H1 (cell line): ENCODE results near the gene VAT1L. TPM values are rescaled to one million over a fixed set of nuclear protein-coding genes. Genes with fewer than 3 reads are reported as not detected.

Experiments used
- CTCF ChIA-PET: fragments of 300-600 bp; sonication (Branson Sonifier 250); formaldehyde crosslinking; loops from one replicate; lab custom pipeline; 2021; ENCODE audit not compliant: partially characterized antibody; lab: Charles Lee
- POLR2A ChIA-PET: fragments of 300-600 bp; sonication (Branson Sonifier 250); formaldehyde crosslinking; loops from one replicate; lab custom pipeline; 2021; ENCODE audit warnings: inconsistent platforms; ENCODE audit not compliant: partially characterized antibody; lab: Charles Lee
- DNase-seq, 2 experiments: peaks; one replicate each; pipeline versions ENCODE4 v3.0.0 to v3.0.0-alpha.2; 2010 to 2022; ENCODE audit warnings: low spot score in 2 of 2, low read depth in 1 of 2, mixed read lengths in 1 of 2
- FAIRE-seq: peaks from 2 replicates; lab custom pipeline; 2011; peaks lifted over from hg19 to GRCh38; lab: Jason Lieb, UNC
- H2AFZ ChIP-seq: 2 replicates; pipeline ENCODE4 v1.8.1; 2012; ENCODE audit warnings: low read length, inconsistent platforms
- H2AK5ac ChIP-seq: 2 replicates; pipeline ENCODE4 v1.6.1; 2013; ENCODE audit warnings: low read depth, low read length
- H2BK120ac ChIP-seq: replicated peaks from 2 replicates; pipeline ENCODE3; 2013; ENCODE audit warnings: low read depth, low read length, inconsistent platforms
- H2BK12ac ChIP-seq: 2 replicates; pipeline ENCODE4 v1.6.1; 2013; ENCODE audit warnings: low read depth, low read length
- H2BK15ac ChIP-seq: 2 replicates; pipeline ENCODE4 v1.6.1; 2013; ENCODE audit warnings: low read length
- H2BK20ac ChIP-seq: 2 replicates; pipeline ENCODE4 v1.6.1; 2013; ENCODE audit warnings: low read length
- H2BK5ac ChIP-seq: 2 replicates; pipeline ENCODE4 v1.6.1; 2013; ENCODE audit warnings: low read depth, low read length
- H3K14ac ChIP-seq: 2 replicates; pipeline ENCODE4 v1.6.1; 2013; ENCODE audit warnings: inconsistent platforms; ENCODE audit not compliant: insufficient read length
- H3K18ac ChIP-seq: 2 replicates; pipeline ENCODE4 v1.6.1; 2013; ENCODE audit warnings: low read length; ENCODE audit errors: extremely low read depth
- H3K23ac ChIP-seq: 2 replicates; pipeline ENCODE4 v1.6.1; 2013; ENCODE audit warnings: inconsistent platforms; ENCODE audit not compliant: insufficient read length
- H3K23me2 ChIP-seq: 2 replicates; pipeline ENCODE4 v1.6.1; 2013; ENCODE audit warnings: low read depth, low read length
- H3K27ac ChIP-seq: 2 replicates; pipeline ENCODE4 v1.6.1; 2011; ENCODE audit warnings: low read depth, low read length, inconsistent platforms
- H3K27me3 ChIP-seq, 4 experiments: replicated peaks in 1 of 4; 1 replicate in 1 of 4; 2 replicates in 3 of 4; pipeline versions ENCODE4 v1.6.1 to v1.8.1; 2011 to 2013; ENCODE audit warnings: low read length in 3 of 4, mild to moderate bottlenecking in 3 of 4, inconsistent platforms in 2 of 4, mixed read lengths in 2 of 4, moderate library complexity in 1 of 4; ENCODE audit not compliant: control insufficient read depth in 3 of 4, insufficient read depth in 3 of 4; ENCODE audit errors: extremely low read depth in 1 of 4
- H3K36me3 ChIP-seq, 4 experiments: 2 replicates each; pipeline versions ENCODE4 v1.6.1 to v1.8.1; 2011 to 2013; ENCODE audit warnings: mild to moderate bottlenecking in 4 of 4, low read length in 3 of 4, moderate library complexity in 2 of 4, control low read depth in 1 of 4, inconsistent platforms in 1 of 4; ENCODE audit not compliant: insufficient read depth in 4 of 4, control insufficient read depth in 2 of 4
- H3K4ac ChIP-seq: replicated peaks from 2 replicates; pipeline ENCODE3; 2013; ENCODE audit warnings: low read length, low read depth, mixed read lengths, inconsistent platforms; ENCODE audit not compliant: insufficient read length
- H3K4me1 ChIP-seq, 4 experiments: replicated peaks in 1 of 4; 1 replicate in 1 of 4; 2 replicates in 3 of 4; pipeline versions ENCODE4 v1.6.1 to v1.8.1; 2011 to 2013; ENCODE audit warnings: low read length in 3 of 4, inconsistent platforms in 2 of 4, mixed read lengths in 1 of 4; ENCODE audit not compliant: insufficient read depth in 4 of 4, control insufficient read depth in 3 of 4
- H3K4me2 ChIP-seq, 2 experiments: 2 replicates each; pipeline versions ENCODE4 v1.6.1 to v1.8.1; 2011 to 2013; ENCODE audit warnings: low read depth in 2 of 2, low read length in 2 of 2, control low read depth in 1 of 2, inconsistent platforms in 1 of 2, mild to moderate bottlenecking in 1 of 2; ENCODE audit not compliant: insufficient read depth in 1 of 2
- H3K4me3 ChIP-seq, 4 experiments: fragments of 200-600, 300-600 bp in 1 of 4; sonication (generic), shearing (Covaris generic), sonication (Bioruptor Twin) in 1 of 4; 2 replicates each; pipeline versions ENCODE4 v1.5.1 to v1.8.1; 2011 to 2016; ENCODE audit warnings: low read length in 4 of 4, low read depth in 3 of 4, control low read depth in 2 of 4, inconsistent platforms in 2 of 4, mild to moderate bottlenecking in 2 of 4, mixed read lengths in 1 of 4, moderate library complexity in 1 of 4; ENCODE audit not compliant: insufficient read depth in 2 of 4; ENCODE audit errors: extremely low read depth in 1 of 4
- H3K56ac ChIP-seq: replicated peaks from 2 replicates; pipeline ENCODE3; 2013; ENCODE audit warnings: low read depth, mild to moderate bottlenecking, mixed read lengths, low read length, inconsistent platforms; ENCODE audit not compliant: insufficient read length
- H3K79me1 ChIP-seq: 2 replicates; pipeline ENCODE4 v1.6.1; 2013; ENCODE audit warnings: low read depth, low read length, control low read depth
- H3K79me2 ChIP-seq, 2 experiments: 2 replicates each; pipeline versions ENCODE4 v1.6.1 to v1.8.1; 2012 to 2013; ENCODE audit warnings: low read length in 2 of 2, mild to moderate bottlenecking in 2 of 2, inconsistent platforms in 1 of 2; ENCODE audit not compliant: insufficient read depth in 2 of 2, control insufficient read depth in 1 of 2
- H3K9ac ChIP-seq, 4 experiments: replicated peaks in 1 of 4; 1 replicate in 1 of 4; 2 replicates in 3 of 4; pipeline versions ENCODE4 v1.6.1 to v1.8.1; 2011 to 2013; ENCODE audit warnings: low read depth in 3 of 4, low read length in 3 of 4, control low read depth in 2 of 4, mild to moderate bottlenecking in 2 of 4, moderate library complexity in 2 of 4, inconsistent platforms in 1 of 4; ENCODE audit errors: extremely low read depth in 1 of 4
- H3K9me3 ChIP-seq, 2 experiments: 2 replicates each; pipeline versions ENCODE4 v1.6.1 to v1.8.1; 2012 to 2013; ENCODE audit warnings: mild to moderate bottlenecking in 2 of 2, moderate library complexity in 2 of 2, control low read depth in 1 of 2, inconsistent platforms in 1 of 2, low read depth in 1 of 2, low read length in 1 of 2, mixed read lengths in 1 of 2; ENCODE audit not compliant: insufficient read depth in 2 of 2
- H4K20me1 ChIP-seq, 2 experiments: replicated peaks in 1 of 2; 2 replicates each; pipeline versions ENCODE3 to v1.8.1; 2011 to 2013; ENCODE audit warnings: inconsistent platforms in 2 of 2, low read length in 2 of 2, mild to moderate bottlenecking in 1 of 2; ENCODE audit not compliant: insufficient read depth in 2 of 2, control insufficient read depth in 1 of 2
- H4K5ac ChIP-seq: 2 replicates; pipeline ENCODE4 v1.6.1; 2013; ENCODE audit warnings: low read length, low read depth, mixed read lengths, inconsistent platforms; ENCODE audit not compliant: insufficient read length
- H4K8ac ChIP-seq: 2 replicates; pipeline ENCODE4 v1.8.0; 2013; ENCODE audit warnings: mild to moderate bottlenecking, moderate library complexity, low read length, inconsistent platforms; ENCODE audit not compliant: insufficient read depth; ENCODE audit errors: extremely low read depth
- H4K91ac ChIP-seq: replicated peaks from 2 replicates; pipeline ENCODE3; 2013; ENCODE audit warnings: low read length, mixed read lengths, inconsistent platforms; ENCODE audit not compliant: insufficient read length
- HDAC2 ChIP-seq, 2 experiments: fragments of 300-600 bp in 1 of 2; sonication (generic) in 1 of 2; IDR thresholded peaks; 2 replicates each; pipeline ENCODE4 v1.6.1; 2011 to 2012; ENCODE audit warnings: low read depth in 2 of 2, low read length in 2 of 2, mild to moderate bottlenecking in 2 of 2, moderate library complexity in 2 of 2, borderline replicate concordance in 1 of 2, inconsistent platforms in 1 of 2
- KDM1A ChIP-seq: fragments of 200-600, 300-600 bp; sonication (generic); IDR thresholded peaks from 2 replicates; pipeline ENCODE4 v1.7.1; 2016; ENCODE audit warnings: mild to moderate bottlenecking, low read length, borderline replicate concordance
- SAP30 ChIP-seq: fragments of 300-600 bp; sonication (generic); IDR thresholded peaks from 2 replicates; pipeline ENCODE4 v1.7.1; 2012; ENCODE audit warnings: low read length, moderate library complexity, mild to moderate bottlenecking, inconsistent platforms; ENCODE audit not compliant: insufficient read depth, insufficient replicate concordance
- SP4 ChIP-seq: IDR thresholded peaks from 2 replicates; pipeline ENCODE4 v1.6.1; 2012; ENCODE audit warnings: low read length, inconsistent platforms
- TBP ChIP-seq: IDR thresholded peaks from 2 replicates; pipeline ENCODE4 v1.6.1; 2011; ENCODE audit warnings: low read depth, low read length, improper control_type of control experiment
- WGBS, 2 experiments: shearing (Covaris generic) in 1 of 2; methylation state at CpG; one replicate each; pipeline versions ENCODE4 v1.1.6 to v1.1.7; 2013 to 2015; ENCODE audit warnings: low lambda C conversion rate in 2 of 2, mixed read lengths in 2 of 2, inconsistent platforms in 1 of 2, low coverage in 1 of 2, missing lambda C conversion rate in 1 of 2; ENCODE audit not compliant: insufficient replicate concordance in 2 of 2, insufficient coverage in 1 of 2, insufficient read length in 1 of 2; ENCODE audit errors: extremely low coverage in 1 of 2, missing lambda C conversion rate in 1 of 2; 5-methylcytosine and 5-hydroxymethylcytosine counted together
- polyA plus RNA-seq, 7 experiments: library from polyadenylated mRNA; depleted of rRNA in 3 of 7; stranded (reverse) in 5 of 7; unstranded in 2 of 7; fragments of >200 nt in 5 of 7; fragments of 200-250 nt in 2 of 7; gene quantifications; 1 replicate in 5 of 7; 2 replicates in 1 of 7; 4 replicates in 1 of 7; pipeline versions ENCODE4 v1.2.1 to v1.2.3, GENCODE V29; 2011 to 2013; ENCODE audit warnings: missing spikeins in 2 of 7, mixed read lengths in 2 of 7
- total RNA-seq: library from RNA; stranded (reverse); fragmentation: NEBNext Ultra II Directional; extraction: Animal tissue kit (Norgen Biotek cat#: 25700); gene quantifications from 2 replicates; pipeline ENCODE4 v1.2.1, GENCODE V29; 2021

VAT1L gene
- total and polyA plus RNA-seq, 2 of the 8 experiments (the other 6 are each of a cell fraction or from before 2014, with no cell fraction given), result 46.3 to 48.2 TPM

DNA sequence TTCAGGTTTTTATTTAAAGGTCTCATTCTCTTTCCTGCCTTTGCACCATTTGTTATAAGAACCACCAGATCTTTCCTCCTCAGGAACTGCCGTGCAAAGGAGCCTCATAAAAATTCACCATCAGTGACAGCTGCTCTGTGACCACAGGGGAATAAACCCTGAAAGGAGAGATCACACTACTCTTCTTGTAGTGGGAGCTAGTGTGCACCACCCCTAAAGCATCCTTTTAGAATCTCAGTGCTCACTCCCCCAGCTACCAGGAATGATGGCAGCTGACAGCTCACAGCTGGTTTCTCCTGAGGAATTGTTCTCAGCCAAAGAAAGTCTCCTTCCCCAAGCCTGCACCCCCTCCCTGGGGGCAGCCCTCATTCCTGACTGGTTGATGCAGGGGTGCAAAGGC is 18.7 kb downstream of the VAT1L start:
- Histone ChIP-seq H3K18ac (no peak overlapping the region), H3K14ac (no peak overlapping the region), H3K23me2 (no peaks in the 10 kb centered on the region; the same call in 1 of the 2 replicates), H2AFZ (no peak overlapping the region), H2BK15ac (no peak overlapping the region), H2BK12ac (no peak overlapping the region), H3K4me3 (no peak overlapping the region), H3K4ac (no peak overlapping the region), H2BK20ac (no peak overlapping the region), H3K79me1 (no peaks in the 10 kb centered on the region; the same call in 1 of the 2 replicates), H3K23ac (no peak overlapping the region), H3K9me3 (peaks cover 18 to 22% of the 10 kb centered on the region in 2 experiments), H4K8ac (no peak overlapping the region), H2AK5ac (no peak overlapping the region), H3K9ac (no peak overlapping the region), H3K56ac (no peak overlapping the region), H3K4me1 (no peaks in the 10 kb centered on the region), H3K4me2 (no peak overlapping the region), H4K20me1 (peaks cover 0 to 2% of the 10 kb centered on the region in 2 experiments), H4K5ac (no peak overlapping the region), H2BK120ac (no peak overlapping the region), H3K27me3 (no peaks in the 10 kb centered on the region; a peak in 1 of 7 replicates), H3K27ac (no peak overlapping the region), H3K36me3 (peaks cover 0 to 20% (median 3%) of the 10 kb centered on the region in 4 experiments; a peak in 3 of 8 replicates), H4K91ac (no peak overlapping the region), H2BK5ac (no peak overlapping the region), H3K79me2 (peaks cover 0 to 21% of the 10 kb centered on the region in 2 experiments; a peak in 2 of 4 replicates)
- 87% methylated on average over 1 of the region's 1 CpG; no CpG with 5 or more reads in 1 of the 2 experiments for WGBS, 2 experiments
- POLR2A ChIA-PET, result no interaction called here
- CTCF ChIA-PET, result interaction anchor here (0.8 to 1.5 kb wide), 3 partner anchors 11 to 132 kb away, joined by 3 to 4 read pairs (median 3); no protein-coding TSS in a partner anchor
- DNase-seq (no peak), FAIRE-seq (no peak)
- TF ChIP-seq SAP30 (no peak), KDM1A (no peak), TBP (no peak), SP4 (no peak), HDAC2 (IDR thresholded peaks at IDR 0.05; ENCODE audit: borderline replicate concordance in 1 of 2, low read depth in 2 of 2, low read length in 2 of 2) (no peak)
